Breast epithelium (tissue), 3 donors: ENCODE data around the gene STEAP1B.

Experiments
- CTCF ChIP-seq, 3 donors: fragments of 450-650 bp; IDR thresholded peaks; one replicate each; pipeline ENCODE4 v1.5.1; 2016 to 2017; ENCODE audit warnings: antibody characterized with exemption in 3 of 3, mild to moderate bottlenecking in 3 of 3, moderate library complexity in 3 of 3
- POLR2A ChIP-seq: fragments of 450-650 bp; IDR thresholded peaks from one replicate; pipeline ENCODE4 v1.6.1; 2016; ENCODE audit warnings: antibody characterized with exemption, mild to moderate bottlenecking, moderate library complexity
- POLR2AphosphoS5 ChIP-seq, 3 donors: sonication (generic); formaldehyde crosslinking; IDR thresholded peaks; one replicate each; pipeline ENCODE4 v1.6.1; 2017; ENCODE audit warnings: antibody characterized with exemption in 3 of 3

- peak in 2 of 3 donors; percentile 59 to 75 for TF ChIP-seq CTCF (IDR thresholded peaks at IDR 0.05)
- TF ChIP-seq POLR2A = no peak
- no peak for TF ChIP-seq POLR2AphosphoS5 (IDR thresholded peaks at IDR 0.05)
These were observed 47.6 kb downstream of the STEAP1B start for GRCh38 chr7:22452142-22452959.
